ENCODE measurements around the gene OR4K13.

Gene OR4K13

GRCh38 chr14:20044243-20044642 lies 8.4 kb upstream of the OR4K13 start:
- Histone ChIP-seq H3K79me2 (ENCODE audit: low read length) (no peaks in the 10 kb centered on the region), H3K27ac (ENCODE audit: low read length) (no peak overlapping the region), H2AFZ (ENCODE audit: low read length) (no peak overlapping the region), H3K9ac (ENCODE audit: low read length) (no peak overlapping the region), H4K20me1 (ENCODE audit: insufficient read depth, low read length) (no peaks in the 10 kb centered on the region), H3K27me3 (replicated peaks; ENCODE audit: insufficient read depth, low read length) (no peaks in the 10 kb centered on the region), H3K4me3 (ENCODE audit: low read length) (no peak overlapping the region), H3K36me3 (replicated peaks; ENCODE audit: insufficient read depth, low read length) (no peaks in the 10 kb centered on the region), H3K9me2 (replicated peaks; ENCODE audit: insufficient read depth, low read length) (no peaks in the 10 kb centered on the region), H3F3A (ENCODE audit: insufficient read depth, low read length) (no peaks in the 10 kb centered on the region), H3K9me3 (replicated peaks; ENCODE audit: insufficient read depth, low read length) (no peaks in the 10 kb centered on the region), H3K4me1 (ENCODE audit: low read length) (no peaks in the 10 kb centered on the region), H3K4me2 (ENCODE audit: low read depth, low read length) (no peak overlapping the region)
- no peak for DNase-seq
- no peak for TF ChIP-seq CTCF (IDR thresholded peaks at IDR 0.05; ENCODE audit: low read length)
- no peak for TF ChIP-seq EZH2 (optimal IDR thresholded peaks at IDR 0.05; ENCODE audit: low read depth, low read length)
- TF ChIP-seq EZH2phosphoT487 (IDR thresholded peaks at IDR 0.05; ENCODE audit: low read length) = no peak

GRCh38 chr14:20035449-20035848 lies 389 bp downstream of the OR4K13 start:
- no peaks in the 10 kb centered on the region for H3K79me2 ChIP-seq (ENCODE audit: low read length)
- H3K36me3 ChIP-seq (replicated peaks; ENCODE audit: insufficient read depth, low read length) = no peaks in the 10 kb centered on the region
- H3K27me3 ChIP-seq (replicated peaks; ENCODE audit: insufficient read depth, low read length) = no peaks in the 10 kb centered on the region
- no peaks in the 10 kb centered on the region for H3F3A ChIP-seq (ENCODE audit: insufficient read depth, low read length)
- DNase-seq = no peak
- no peaks in the 10 kb centered on the region for H3K4me1 ChIP-seq (ENCODE audit: low read length)
- H3K27ac ChIP-seq (ENCODE audit: low read length) = no peak overlapping the region
- no peaks in the 10 kb centered on the region for H3K9me3 ChIP-seq (replicated peaks; ENCODE audit: insufficient read depth, low read length)
- H3K9me2 ChIP-seq (replicated peaks; ENCODE audit: insufficient read depth, low read length) = no peaks in the 10 kb centered on the region
- H3K4me2 ChIP-seq (ENCODE audit: low read depth, low read length) = no peak overlapping the region
- no peak overlapping the region for H2AFZ ChIP-seq (ENCODE audit: low read length)
- H3K4me3 ChIP-seq (ENCODE audit: low read length) = no peak overlapping the region
- TF ChIP-seq EZH2 (optimal IDR thresholded peaks at IDR 0.05; ENCODE audit: low read depth, low read length) (no peak), EZH2phosphoT487 (IDR thresholded peaks at IDR 0.05; ENCODE audit: low read length) (no peak), CTCF (IDR thresholded peaks at IDR 0.05; ENCODE audit: low read length) (no peak)
- H3K9ac ChIP-seq (ENCODE audit: low read length) = no peak overlapping the region
- H4K20me1 ChIP-seq (ENCODE audit: insufficient read depth, low read length) = no peaks in the 10 kb centered on the region

GRCh38 chr14:20031058-20031457 lies 4.8 kb downstream of the OR4K13 start:
- TF ChIP-seq EZH2 (optimal IDR thresholded peaks at IDR 0.05; ENCODE audit: low read depth, low read length) = no peak
- TF ChIP-seq CTCF (IDR thresholded peaks at IDR 0.05; ENCODE audit: low read length) = no peak
- no peak for TF ChIP-seq EZH2phosphoT487 (IDR thresholded peaks at IDR 0.05; ENCODE audit: low read length)

More at GRCh38 chr14:20031058-20031457, 4.8 kb downstream of the OR4K13 start:
- H3K9me3 ChIP-seq (replicated peaks; ENCODE audit: insufficient read depth, low read length) = no peaks in the 10 kb centered on the region
- no peaks in the 10 kb centered on the region for H3K36me3 ChIP-seq (replicated peaks; ENCODE audit: insufficient read depth, low read length)
- no peaks in the 10 kb centered on the region for H3F3A ChIP-seq (ENCODE audit: insufficient read depth, low read length)
- no peak for DNase-seq
- H2AFZ ChIP-seq (ENCODE audit: low read length) = no peak overlapping the region
- H3K9me2 ChIP-seq (replicated peaks; ENCODE audit: insufficient read depth, low read length) = no peaks in the 10 kb centered on the region
- no peaks in the 10 kb centered on the region for H3K27me3 ChIP-seq (replicated peaks; ENCODE audit: insufficient read depth, low read length)
- H3K79me2 ChIP-seq (ENCODE audit: low read length) = no peaks in the 10 kb centered on the region
- H4K20me1 ChIP-seq (ENCODE audit: insufficient read depth, low read length) = no peaks in the 10 kb centered on the region
- no peak overlapping the region for H3K27ac ChIP-seq (ENCODE audit: low read length)
- no peak overlapping the region for H3K4me2 ChIP-seq (ENCODE audit: low read depth, low read length)
- H3K4me1 ChIP-seq (ENCODE audit: low read length) = no peaks in the 10 kb centered on the region
- no peak overlapping the region for H3K4me3 ChIP-seq (ENCODE audit: low read length)
- no peak overlapping the region for H3K9ac ChIP-seq (ENCODE audit: low read length)

All from MM.1S (cell line).